Endothelial cell of umbilical vein (primary cell): ENCODE measurements around the gene NFIA. TPM values are rescaled to one million over a fixed set of nuclear protein-coding genes. Genes with fewer than 3 reads are reported as not detected.

ENCODE experiments used
- BruUV-seq: library from RNA; stranded (reverse); fragments of 400-500 nt; replicated peaks from 2 replicates; lab custom pipeline; 2021; lab: Mats Ljungman, UMichigan
- CTCF ChIA-PET: fragments of 300-600, 350-600 bp; sonication (Branson Sonifier 250); formaldehyde crosslinking; loops from one replicate; lab custom pipeline; 2021; ENCODE audit warnings: antibody characterized with exemption, inconsistent platforms; lab: Charles Lee
- POLR2A ChIA-PET: fragments of 300-600, 350-600 bp; sonication (Branson Sonifier 250); formaldehyde crosslinking; loops from one replicate; lab custom pipeline; 2021; ENCODE audit warnings: antibody characterized with exemption, inconsistent platforms; lab: Charles Lee
- DNase-seq: peaks from one replicate; pipeline ENCODE4 v3.0.0-alpha.2; 2011; ENCODE audit warnings: low read depth, low spot score
- FAIRE-seq: peaks from 2 replicates; lab custom pipeline; 2011; peaks lifted over from hg19 to GRCh38; lab: Jason Lieb, UNC
- H2AFZ ChIP-seq: 2 replicates; pipeline ENCODE4 v1.6.0; 2012; ENCODE audit warnings: low read depth, low read length, control low read depth, inconsistent platforms
- H3K27ac ChIP-seq: 2 replicates; pipeline ENCODE4 v1.5.1; 2011; ENCODE audit warnings: low read depth, mild to moderate bottlenecking, control low read depth, low read length, moderate library complexity; ENCODE audit not compliant: insufficient read depth
- H3K27me3 ChIP-seq, 2 experiments: 2 replicates each; pipeline versions ENCODE4 v1.6.0 to v1.6.1; 2011; ENCODE audit warnings: low read length in 2 of 2, mixed read lengths in 1 of 2; ENCODE audit not compliant: control insufficient read depth in 2 of 2, insufficient read depth in 2 of 2
- H3K36me3 ChIP-seq, 2 experiments: 2 replicates in 1 of 2; 3 replicates in 1 of 2; pipeline ENCODE4 v1.5.1; 2011; ENCODE audit warnings: low read length in 2 of 2, mild to moderate bottlenecking in 1 of 2, moderate library complexity in 1 of 2; ENCODE audit not compliant: control insufficient read depth in 2 of 2, insufficient read depth in 2 of 2; ENCODE audit errors: extremely low read depth in 1 of 2
- H3K4me1 ChIP-seq: 3 replicates; pipeline ENCODE4 v1.5.1; 2011; ENCODE audit warnings: mild to moderate bottlenecking, low read length; ENCODE audit not compliant: control insufficient read depth, insufficient read depth; ENCODE audit errors: extremely low read depth
- H3K4me2 ChIP-seq: 2 replicates; pipeline ENCODE4 v1.6.1; 2011; ENCODE audit warnings: low read length, control low read depth, mixed read lengths; ENCODE audit not compliant: insufficient read depth
- H3K4me3 ChIP-seq, 3 experiments: fragments of 200-600 bp in 1 of 3; sonication (generic), shearing (Covaris generic) in 1 of 3; replicated peaks in 1 of 3; 2 replicates each; pipeline ENCODE4 v1.5.1; 2011 to 2016; ENCODE audit warnings: control low read depth in 3 of 3, low read length in 3 of 3, mild to moderate bottlenecking in 2 of 3, inconsistent platforms in 1 of 3, low read depth in 1 of 3, moderate library complexity in 1 of 3; ENCODE audit not compliant: insufficient read depth in 1 of 3
- H3K79me2 ChIP-seq: 2 replicates; pipeline ENCODE4 v1.6.0; 2012; ENCODE audit warnings: low read length, inconsistent platforms; ENCODE audit not compliant: control insufficient read depth, insufficient read depth
- H3K9ac ChIP-seq: replicated peaks from 2 replicates; pipeline ENCODE3; 2011; ENCODE audit warnings: low read length, control low read depth; ENCODE audit not compliant: insufficient read depth; ENCODE audit errors: extremely low read depth
- H3K9me1 ChIP-seq: replicated peaks from 3 replicates; pipeline ENCODE4 v1.6.0; 2011; ENCODE audit warnings: mild to moderate bottlenecking, low read length; ENCODE audit not compliant: control insufficient read depth, insufficient read depth; ENCODE audit errors: extremely low read depth
- H3K9me3 ChIP-seq: replicated peaks from 2 replicates; pipeline ENCODE4 v1.5.1; 2012; ENCODE audit warnings: low read length, inconsistent platforms; ENCODE audit not compliant: control insufficient read depth, insufficient read depth
- H4K20me1 ChIP-seq: replicated peaks from 2 replicates; pipeline ENCODE3; 2011; ENCODE audit warnings: mild to moderate bottlenecking, low read length; ENCODE audit not compliant: control insufficient read depth, insufficient read depth; ENCODE audit errors: extremely low read depth
- CTCF ChIP-seq, 2 donors: IDR thresholded peaks; 1 replicate in 1 of 2; 2 replicates in 1 of 2; pipeline ENCODE4 v1.5.1; 2011; ENCODE audit warnings: low read length in 2 of 2, mild to moderate bottlenecking in 2 of 2, moderate library complexity in 2 of 2, control low read depth in 1 of 2, inconsistent platforms in 1 of 2, low read depth in 1 of 2; ENCODE audit not compliant: insufficient read depth in 1 of 2; ENCODE audit errors: extremely low read depth in 1 of 2
- EZH2 ChIP-seq: IDR thresholded peaks from 2 replicates; pipeline ENCODE4 v1.6.1; 2012; ENCODE audit warnings: borderline replicate concordance, low read depth, mild to moderate bottlenecking, moderate library complexity, low read length, inconsistent platforms; ENCODE audit not compliant: severe bottlenecking
- FOS ChIP-seq: IDR thresholded peaks from 2 replicates; pipeline ENCODE4 v1.6.1; 2011; ENCODE audit warnings: mild to moderate bottlenecking, low read length, moderate library complexity, borderline replicate concordance; ENCODE audit not compliant: insufficient read depth
- GATA2 ChIP-seq: IDR thresholded peaks from 2 replicates; pipeline ENCODE4 v1.7.0; 2011; ENCODE audit warnings: low read depth, mild to moderate bottlenecking, moderate library complexity, mixed read lengths, low read length; ENCODE audit not compliant: insufficient read length, insufficient read depth
- JUN ChIP-seq: IDR thresholded peaks from 2 replicates; pipeline ENCODE4 v1.6.1; 2011; ENCODE audit warnings: borderline replicate concordance, low read depth; ENCODE audit not compliant: insufficient read length, insufficient read depth
- MAX ChIP-seq: IDR thresholded peaks from 2 replicates; pipeline ENCODE4 v1.6.1; 2011; ENCODE audit not compliant: insufficient read depth, insufficient read length
- MYC ChIP-seq: IDR thresholded peaks from one replicate; pipeline ENCODE4 v1.6.1; 2011; ENCODE audit warnings: mild to moderate bottlenecking, low read depth, low read length
- POLR2A ChIP-seq: IDR thresholded peaks from 2 replicates; pipeline ENCODE4 v1.6.1; 2012; ENCODE audit warnings: low read depth, mild to moderate bottlenecking, control low read depth, low read length
- POLR2AphosphoS5 ChIP-seq: IDR thresholded peaks from 2 replicates; pipeline ENCODE4 v1.6.1; 2012; ENCODE audit warnings: low read depth, mild to moderate bottlenecking, control low read depth, low read length, moderate library complexity; ENCODE audit not compliant: insufficient read depth
- dilution Hi-C: fragments of 300-500 bp; cut with MboI; formaldehyde crosslinking; loops from one replicate; pipeline ENCODE4 v1.15.0; 2019; ENCODE audit warnings: low sequenced_read_pairs; ENCODE audit not compliant: extremely low pct_ligation_motif_present
- intact Hi-C: fragments of 100-400 bp; cut with micrococcal nuclease; formaldehyde crosslinking; loops from one replicate; pipeline ENCODE4 v1.10.0; 2022
- polyA plus RNA-seq, 4 experiments: library from polyadenylated mRNA; depleted of rRNA in 3 of 4; stranded (reverse) in 3 of 4; unstranded in 1 of 4; fragments of >200 nt; gene quantifications; 2 replicates each; pipeline versions ENCODE4 v1.2.1 to v1.2.3, GENCODE V29; 2011 to 2012; ENCODE audit warnings: missing spikeins in 1 of 4
- total RNA-seq: library from RNA; stranded (reverse); gene quantifications from 2 replicates; pipeline ENCODE4 v1.2.3, GENCODE V29; 2021

The NFIA gene
- total and polyA plus RNA-seq, 2 donors (not counting 3 experiments of a cell fraction or from before 2014, with no cell fraction given) = 25.5 to 47.0 TPM

- no peak overlapping the region for H2AFZ ChIP-seq
- TF ChIP-seq GATA2 = no peak
- TF ChIP-seq POLR2AphosphoS5 = no peak
- TF ChIP-seq JUN = no peak
- no peak for TF ChIP-seq FOS
- no peak for TF ChIP-seq MYC
- TF ChIP-seq EZH2 = no peak
- H3K9ac ChIP-seq = no peak overlapping the region
- H3K9me3 ChIP-seq = no peaks in the 10 kb centered on the region
- DNase-seq (no peak), FAIRE-seq (no peak)
- BruUV-seq = no TSS peak
- CTCF ChIA-PET = no interaction called here
- no peaks in the 10 kb centered on the region for H3K79me2 ChIP-seq
- intact Hi-C loops (no loop called here), dilution Hi-C loops (no loop called here)
- no peak overlapping the region for H3K4me2 ChIP-seq
- POLR2A ChIA-PET = no interaction called here
- no peaks in the 10 kb centered on the region for H3K9me1 ChIP-seq
- H3K4me3 ChIP-seq = no peak overlapping the region
- no peaks in the 10 kb centered on the region for H3K36me3 ChIP-seq
- H4K20me1 ChIP-seq = no peaks in the 10 kb centered on the region
- H3K27me3 ChIP-seq = no peaks in the 10 kb centered on the region
- no peaks in the 10 kb centered on the region for H3K4me1 ChIP-seq
- H3K27ac ChIP-seq = no peak overlapping the region
Observed at GRCh38 chr1:61310538-61310937, 228.2 kb downstream of the NFIA start.

GRCh38 chr1:61313906-61314422, 231.6 kb downstream of the NFIA start:
- Histone ChIP-seq H3K27me3 (no peaks in the 10 kb centered on the region), H3K27ac (no peak overlapping the region), H3K9ac (no peak overlapping the region), H3K36me3 (no peaks in the 10 kb centered on the region), H3K4me2 (no peak overlapping the region), H2AFZ (no peak overlapping the region), H3K79me2 (no peaks in the 10 kb centered on the region), H3K9me3 (no peaks in the 10 kb centered on the region), H4K20me1 (no peaks in the 10 kb centered on the region), H3K4me3 (no peak overlapping the region), H3K9me1 (no peaks in the 10 kb centered on the region), H3K4me1 (peaks cover 13% of the 10 kb centered on the region)
- peak; percentile 51 for DNase-seq
- TF ChIP-seq MAX (no peak), CTCF (IDR thresholded peaks at IDR 0.05; ENCODE audit: extremely low read depth in 1 of 2, insufficient read depth in 1 of 2, low read depth in 1 of 2, low read length in 2 of 2) (no peak), FOS (no peak), POLR2AphosphoS5 (no peak), POLR2A (no peak), MYC (no peak), EZH2 (no peak), GATA2 (no peak), JUN (no peak)
- BruUV-seq = no TSS peak
- ChIA-PET POLR2A (no interaction called here), CTCF (interaction anchor here (0.7 to 1.4 kb wide), 2 partner anchors 12 to 18 kb away, joined by 3 to 4 read pairs; no protein-coding TSS in a partner anchor)
- intact Hi-C loops (no loop called here), dilution Hi-C loops (no loop called here)
- no peak for FAIRE-seq
